Stimulated activated CD4-positive, alpha-beta T cell treated with anti-CD3 and anti-CD28 coated beads, Interleukin-15, amount 100 ng/mL, for 1 hour (primary cell): ENCODE measurements around the gene KIF5C.
"Not testable (repeated sequence)": the region's sequence is repeated elsewhere in the genome, so short reads cannot be mapped to it uniquely, and the experiment has no call there.

Source experiments
- DNase-seq, 2 donors: peaks; one replicate each; pipeline ENCODE4 v3.0.0-alpha.2; 2020; ENCODE audit warnings: low read depth in 1 of 2, low spot score in 1 of 2

The KIF5C gene

GRCh38 chr2:148874868-148875341 is at the start of gene KIF5C:
Gene KIF5C (plus strand): TSS chr2:148875227. CDS start chr2:148875618, 391 bp downstream.
- peak; percentile 77 to 85 for DNase-seq

GRCh38 chr2:148826791-148827190 is 48.2 kb upstream of the KIF5C start:
- DNase-seq, result no peak

- DNase-seq, result no peak
These were observed 46.1 kb upstream of the KIF5C start for GRCh38 chr2:148828941-148829340.

- no peak for DNase-seq
These were observed 45.4 kb upstream of the KIF5C start for GRCh38 chr2:148829618-148830017.

DNA sequence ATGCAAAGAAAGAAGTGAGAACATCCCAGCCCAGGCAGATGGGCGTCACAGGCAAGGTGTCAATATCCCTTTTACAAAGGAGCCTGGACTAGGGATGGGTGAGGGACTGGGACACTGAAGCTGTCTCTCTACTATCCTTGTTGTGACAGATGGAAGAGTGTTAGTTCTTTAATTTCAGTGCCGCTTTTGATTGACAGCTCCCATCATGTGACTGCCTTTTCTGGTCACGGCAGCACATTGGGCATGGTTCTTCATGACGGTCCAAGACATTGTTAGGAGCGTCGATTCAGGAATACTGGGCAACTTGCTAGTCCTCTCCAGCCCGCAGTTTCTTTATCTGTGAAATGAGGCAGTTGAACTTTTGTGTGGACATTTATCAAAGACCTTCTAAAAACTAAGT is 42.4 kb upstream of the KIF5C start:
- DNase-seq, result no peak

- DNase-seq, result no peak
These were observed 33.0 kb upstream of the KIF5C start for GRCh38 chr2:148842050-148842449.

- DNase-seq, result no peak
These were observed 26.9 kb upstream of the KIF5C start for GRCh38 chr2:148848146-148848545.

DNA sequence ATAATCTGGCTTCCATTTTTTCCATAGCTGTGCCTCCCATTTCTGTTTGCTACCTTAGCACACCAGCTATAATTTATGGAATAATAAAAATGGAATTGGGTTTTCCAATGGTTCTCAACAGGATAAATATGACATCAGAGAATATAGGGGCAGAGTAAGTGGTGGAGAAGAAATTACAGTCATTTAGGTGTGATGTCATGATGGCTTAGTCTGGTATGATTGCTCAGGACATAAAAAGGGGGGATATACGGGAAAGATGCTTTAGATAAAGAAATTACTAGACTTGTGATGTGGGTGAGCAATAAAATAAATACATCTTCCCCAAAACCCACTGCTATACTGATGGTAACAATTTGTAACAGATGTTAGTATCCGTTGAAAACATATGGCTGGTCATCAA is 21.6 kb upstream of the KIF5C start:
- DNase-seq, result no peak

DNA sequence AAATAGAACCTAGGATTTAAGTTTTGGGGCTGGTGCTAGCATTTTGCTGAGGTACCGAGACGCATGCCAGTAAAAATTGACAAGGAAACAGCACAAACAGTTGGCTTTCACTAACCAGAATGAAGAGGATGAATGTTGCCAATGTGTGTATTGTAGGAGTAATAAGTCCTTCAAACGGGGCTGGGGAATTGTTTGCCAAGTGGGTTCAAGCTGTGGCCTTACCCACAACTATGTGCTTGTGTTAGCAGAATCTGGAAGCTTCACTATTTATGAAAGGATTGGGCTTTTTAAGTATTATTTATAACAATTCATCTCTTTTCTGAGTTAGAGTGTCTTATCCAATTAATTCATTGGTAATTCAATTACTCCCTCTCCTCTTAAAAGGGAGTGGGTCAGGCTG is 15.0 kb upstream of the KIF5C start:
- no peak for DNase-seq

- DNase-seq, result no peak
These were observed 13.7 kb upstream of the KIF5C start for GRCh38 chr2:148861367-148861766.

- not testable (repeated sequence) for DNase-seq
These were observed 12.5 kb upstream of the KIF5C start for GRCh38 chr2:148862478-148862877.

GRCh38 chr2:148865512-148865911 is 9.5 kb upstream of the KIF5C start:
- no peak for DNase-seq

DNA sequence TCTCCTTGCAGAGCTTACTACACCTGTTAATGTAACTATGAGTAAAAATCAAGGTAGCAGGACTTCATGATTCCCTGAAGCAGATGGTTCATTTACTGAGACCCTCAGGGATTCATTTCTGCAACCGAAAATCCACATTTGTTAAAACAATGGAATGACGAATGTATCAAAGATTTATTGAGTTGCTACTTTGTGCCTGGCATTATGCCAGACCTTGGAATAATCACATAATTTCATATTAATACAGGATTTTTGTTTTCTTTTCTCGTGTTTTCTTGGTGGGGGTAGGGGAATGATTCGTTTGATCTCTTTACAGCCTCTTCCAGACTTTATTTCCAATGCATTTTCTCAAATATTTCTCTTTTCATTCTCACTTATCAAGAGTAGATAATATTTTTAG is 8.9 kb upstream of the KIF5C start:
- no peak for DNase-seq

DNA sequence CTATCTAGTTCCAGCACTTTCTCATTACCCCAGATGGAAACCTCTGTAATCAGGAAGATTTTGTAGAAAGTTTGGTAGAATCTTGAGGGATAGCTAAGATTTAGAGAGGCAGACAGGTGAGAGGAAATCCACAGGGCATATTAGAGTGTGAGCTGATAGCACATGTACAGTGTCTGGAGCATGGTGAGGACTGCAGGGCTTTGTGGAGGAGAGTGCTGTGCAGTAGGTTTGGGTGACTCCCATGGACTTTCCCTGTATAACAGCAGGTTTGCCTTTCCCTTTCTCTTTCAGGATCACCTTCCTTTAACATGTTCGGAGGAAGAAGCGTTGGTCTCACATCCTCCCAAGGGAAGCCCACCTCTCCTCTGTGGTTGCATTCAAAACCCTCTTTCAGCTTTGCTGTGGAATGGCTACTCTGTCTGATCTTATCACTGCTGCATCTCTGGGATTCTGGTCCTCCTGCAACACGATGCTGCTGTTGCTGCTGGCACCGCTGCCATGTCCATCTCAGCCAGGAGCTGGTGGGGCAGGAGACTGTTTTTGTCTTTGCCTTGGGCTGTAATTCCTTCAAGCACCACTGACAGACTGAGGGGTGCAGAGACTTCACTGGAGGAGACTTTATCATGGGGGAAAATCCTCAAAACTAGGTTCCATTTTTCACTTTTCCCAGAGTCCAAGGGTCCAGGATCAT is 7.8 kb upstream of the KIF5C start:
- no peak for DNase-seq

DNA sequence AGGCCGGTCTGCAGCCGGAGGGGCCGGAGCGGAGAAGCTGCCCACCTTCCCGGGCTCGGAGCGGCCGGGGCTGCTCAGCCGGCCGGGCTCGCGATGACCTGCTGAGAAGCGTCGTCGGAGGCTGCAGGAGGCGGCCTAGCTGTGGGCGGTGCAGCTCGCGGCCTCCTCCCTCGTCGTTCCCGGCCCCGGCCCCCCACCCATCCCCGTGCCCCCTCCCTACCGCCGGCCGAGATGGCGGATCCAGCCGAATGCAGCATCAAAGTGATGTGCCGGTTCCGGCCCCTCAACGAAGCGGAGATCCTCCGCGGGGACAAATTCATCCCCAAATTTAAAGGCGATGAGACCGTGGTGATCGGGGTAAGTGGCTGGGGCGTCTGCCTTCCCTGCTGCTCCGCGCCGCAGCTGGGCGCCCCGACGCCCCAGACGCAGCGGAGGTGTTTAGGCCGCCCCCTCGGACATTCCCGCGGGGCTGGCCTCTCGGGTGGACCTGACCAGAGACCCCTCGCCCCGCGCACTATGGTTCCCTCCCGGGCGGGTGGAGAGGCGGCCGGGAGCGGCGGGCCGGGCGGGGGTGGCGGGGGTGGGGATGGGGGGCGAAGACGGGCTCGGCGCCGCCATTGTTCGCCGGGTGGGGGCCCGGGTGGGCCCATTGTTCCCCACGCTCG is 492 bp downstream of the KIF5C start:
- DNase-seq, result no peak

GRCh38 chr2:148876202-148876594 is 1.2 kb downstream of the KIF5C start:
- no peak for DNase-seq

DNA sequence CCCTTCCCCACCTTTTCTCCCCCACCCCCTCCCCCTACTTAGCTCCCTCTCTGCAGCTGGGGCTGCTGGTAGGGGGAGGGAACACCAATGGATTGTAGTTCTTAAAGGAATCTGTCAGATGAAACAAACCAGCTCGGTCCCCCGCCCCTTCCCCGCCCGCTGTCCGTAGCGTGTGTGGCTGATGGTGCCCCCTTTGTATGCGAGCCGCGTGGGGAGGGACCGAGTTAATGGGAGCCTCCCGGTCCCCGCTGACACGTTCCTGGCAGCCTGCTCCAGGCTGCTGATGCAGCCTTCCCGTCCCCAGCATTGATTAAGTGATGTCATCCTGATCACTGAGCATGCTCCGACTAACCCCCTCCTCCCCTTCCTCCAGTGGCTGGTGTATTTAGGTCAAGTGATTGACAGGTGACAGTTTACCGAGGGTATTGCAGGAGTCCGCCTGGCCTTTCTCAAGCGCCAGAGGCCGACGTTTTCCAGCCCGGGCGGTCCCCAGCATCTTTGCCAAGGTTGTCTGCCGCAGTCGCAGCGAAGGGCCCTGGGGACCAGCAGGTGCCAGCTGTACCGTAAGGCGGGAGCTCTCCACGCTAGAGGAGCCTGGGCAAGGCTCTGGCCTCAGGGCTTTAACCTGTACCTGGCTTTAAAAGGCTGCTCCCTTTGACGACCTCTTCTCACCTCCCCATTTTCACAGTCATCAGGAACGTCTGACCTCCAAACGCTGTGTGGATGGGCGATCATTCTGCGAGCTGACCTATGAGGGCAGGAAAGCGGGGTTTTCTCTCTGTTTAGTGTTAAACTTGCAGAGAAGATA is 1.8 kb downstream of the KIF5C start:
- no peak for DNase-seq

DNA sequence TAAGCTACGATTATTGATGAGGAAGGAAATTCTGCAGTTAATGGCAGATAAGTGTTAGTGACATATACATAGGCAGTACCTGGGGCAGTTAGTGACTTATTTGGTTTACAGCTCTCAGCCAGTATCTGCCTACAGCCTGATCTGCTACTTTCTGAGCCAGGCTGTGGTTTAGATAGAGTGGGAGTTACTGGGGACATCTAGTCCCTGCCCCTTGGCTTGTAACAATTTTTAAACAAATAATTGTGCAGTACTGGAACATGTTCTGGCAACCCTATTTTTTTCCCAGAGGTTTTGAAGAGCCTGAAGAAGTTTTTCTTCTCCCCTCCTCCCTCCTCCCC is 2.3 kb downstream of the KIF5C start:
- no peak for DNase-seq

- DNase-seq, result no peak
These were observed 5.6 kb downstream of the KIF5C start for GRCh38 chr2:148880636-148881035.

- no peak for DNase-seq
These were observed 7.0 kb downstream of the KIF5C start for GRCh38 chr2:148882051-148882450.

DNA sequence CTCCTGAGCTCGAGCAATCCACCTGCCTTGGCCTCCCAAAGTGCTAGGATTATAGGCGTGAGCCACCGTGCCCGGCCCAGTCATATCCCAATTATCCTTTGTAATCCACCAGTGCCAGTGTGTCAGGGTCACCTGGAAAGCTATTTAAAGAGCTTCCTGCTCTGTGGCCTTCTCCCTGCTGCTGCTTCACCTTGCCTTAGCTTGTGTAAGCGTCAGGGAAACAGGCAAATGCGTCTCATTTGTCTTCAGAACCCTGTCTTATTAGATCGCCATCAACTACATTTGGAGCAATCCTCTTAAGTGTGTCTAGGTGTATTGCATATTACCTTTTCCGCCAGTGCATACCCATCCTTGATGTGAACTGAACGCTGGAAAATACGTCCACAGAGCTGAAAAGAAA is 10.2 kb downstream of the KIF5C start:
- no peak for DNase-seq

GRCh38 chr2:148885988-148886387 is 11.0 kb downstream of the KIF5C start:
- no peak for DNase-seq
